SHP77 (cell line): ENCODE results near the gene ENO2.

Experiments
- DNase-seq, 2 experiments: peaks; one replicate each; lab custom pipeline; 2025; lab: John Stamatoyannopoulos, UW

ENO2 gene

DNA sequence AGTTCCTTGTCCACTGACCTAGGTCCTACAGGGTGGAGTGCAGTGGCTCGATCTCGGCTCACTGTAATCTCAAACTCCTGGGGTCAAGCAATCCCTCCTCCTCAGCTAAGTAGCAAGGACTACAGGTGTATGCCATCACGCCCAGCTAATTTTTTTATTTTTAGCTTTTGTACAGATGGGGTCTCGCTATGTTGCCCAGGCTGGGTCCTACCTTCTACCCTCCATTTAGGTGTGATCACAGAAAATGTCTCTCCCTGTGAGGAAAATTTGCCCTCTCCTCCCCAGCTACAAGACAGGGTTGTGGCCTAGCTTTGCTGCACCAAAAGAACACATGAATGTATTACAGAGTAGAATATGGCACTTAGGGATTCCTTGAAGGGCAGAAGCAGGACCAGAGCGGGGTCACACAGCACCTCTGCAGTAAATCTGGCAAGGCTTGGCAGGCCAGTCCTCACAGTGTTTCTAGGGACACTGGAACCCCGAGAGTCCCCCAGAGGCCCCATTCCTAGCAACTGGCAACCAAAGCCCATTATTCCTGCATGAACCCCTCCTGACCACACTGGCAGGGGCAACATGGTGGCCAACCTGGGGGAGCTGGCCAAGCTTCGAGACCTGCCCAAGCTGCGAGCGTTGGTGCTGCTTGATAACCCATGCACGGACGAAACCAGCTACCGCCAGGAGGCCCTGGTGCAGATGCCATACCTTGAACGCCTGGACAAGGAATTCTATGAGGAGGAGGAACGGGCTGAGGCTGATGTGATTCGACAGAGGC is 2.0 kb upstream of the ENO2 start:
- no peak for DNase-seq

DNA sequence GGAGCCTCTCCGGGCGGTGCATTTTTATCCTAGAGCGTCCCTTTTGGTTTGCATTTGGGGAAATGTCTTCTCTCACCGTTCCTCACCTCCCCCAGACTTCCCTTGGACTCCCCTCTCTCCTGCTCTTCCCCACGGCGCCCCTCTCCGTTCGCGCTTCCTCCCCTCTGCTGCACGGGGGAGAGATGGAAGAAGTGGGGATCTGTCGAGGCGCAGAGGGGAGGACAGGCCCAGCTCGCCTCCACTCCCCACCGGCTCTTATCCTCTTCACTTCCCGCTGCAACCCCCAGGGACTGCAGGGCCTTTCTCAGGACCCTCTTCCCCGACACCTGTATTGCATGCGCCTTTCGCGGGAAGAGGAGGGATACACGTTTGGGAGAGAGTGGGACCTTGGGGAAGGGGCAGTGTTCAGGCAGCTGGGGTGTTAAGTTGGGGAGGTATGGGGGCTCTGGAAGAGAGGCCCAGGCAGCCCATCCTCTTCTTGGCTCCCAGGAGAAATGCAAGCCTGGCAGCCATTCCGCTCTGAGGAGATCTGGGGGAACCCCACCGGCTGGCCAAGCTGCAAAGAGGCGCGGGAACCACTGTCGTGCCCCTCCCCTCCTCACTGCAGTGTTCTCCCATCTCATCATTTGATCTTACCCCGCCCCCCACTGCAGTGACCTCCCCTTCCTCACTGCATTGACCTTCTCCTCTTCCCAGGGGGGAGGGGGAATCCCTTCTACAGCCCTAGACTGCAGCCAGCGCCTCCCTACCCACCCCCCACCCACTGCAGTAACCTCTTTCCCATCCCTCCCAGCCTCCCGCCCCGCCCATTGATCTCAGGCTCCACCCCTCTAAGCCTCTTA is 788 bp downstream of the ENO2 start:
- DNase-seq, result no peak

DNA sequence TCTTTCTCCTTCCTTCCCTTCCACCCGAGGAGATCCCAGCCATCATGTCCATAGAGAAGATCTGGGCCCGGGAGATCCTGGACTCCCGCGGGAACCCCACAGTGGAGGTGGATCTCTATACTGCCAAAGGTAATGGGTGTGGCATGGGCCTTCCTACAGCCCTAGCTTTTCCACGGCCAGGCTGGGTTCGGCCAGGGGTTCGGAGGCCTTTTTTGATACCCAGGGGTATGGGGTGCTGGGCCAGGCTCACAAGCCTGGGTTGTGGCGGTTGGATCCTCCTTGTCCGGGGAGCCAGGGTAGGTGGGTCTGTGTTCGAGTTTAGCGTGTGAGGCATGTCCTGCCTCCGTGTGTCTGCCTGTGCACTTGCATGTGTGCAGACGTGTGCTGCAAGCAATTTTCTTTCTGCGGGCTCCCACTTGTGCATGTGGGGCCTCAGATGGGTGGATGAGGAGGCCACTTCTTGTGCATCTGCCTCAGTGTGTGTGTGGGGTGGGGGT is 1.5 kb downstream of the ENO2 start:
- DNase-seq, result no peak

DNA sequence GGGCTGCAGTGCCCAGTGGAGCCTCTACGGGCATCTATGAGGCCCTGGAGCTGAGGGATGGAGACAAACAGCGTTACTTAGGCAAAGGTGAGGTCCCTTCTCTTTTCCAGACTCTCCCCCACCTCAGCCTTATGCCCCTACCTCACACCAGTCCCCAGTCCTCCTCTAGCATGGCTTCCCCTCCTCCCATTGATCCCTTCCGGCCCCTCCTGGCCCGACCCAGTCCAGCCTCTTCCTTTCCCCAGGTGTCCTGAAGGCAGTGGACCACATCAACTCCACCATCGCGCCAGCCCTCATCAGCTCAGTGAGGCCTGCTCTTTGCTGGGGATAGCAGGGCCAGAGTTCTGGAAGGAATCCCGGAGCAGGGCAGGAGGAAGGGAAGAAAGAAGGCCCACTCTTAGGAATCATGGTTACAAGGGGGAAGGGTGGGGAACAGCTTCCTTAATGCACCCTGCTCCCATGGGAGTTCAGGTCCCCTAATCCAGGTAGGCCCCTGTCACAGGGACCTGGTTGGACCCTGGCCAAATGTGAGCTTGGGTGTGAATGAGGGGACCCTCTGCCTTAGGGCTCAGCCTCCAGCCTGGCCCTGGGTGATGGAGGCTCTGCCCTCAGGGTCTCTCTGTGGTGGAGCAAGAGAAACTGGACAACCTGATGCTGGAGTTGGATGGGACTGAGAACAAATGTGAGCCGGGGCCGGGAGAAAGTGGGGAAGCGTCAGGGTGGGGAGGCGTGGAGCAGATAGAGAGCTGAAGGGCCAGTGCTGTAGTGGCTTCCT is 2.2 kb downstream of the ENO2 start:
- DNase-seq, result no peak

DNA sequence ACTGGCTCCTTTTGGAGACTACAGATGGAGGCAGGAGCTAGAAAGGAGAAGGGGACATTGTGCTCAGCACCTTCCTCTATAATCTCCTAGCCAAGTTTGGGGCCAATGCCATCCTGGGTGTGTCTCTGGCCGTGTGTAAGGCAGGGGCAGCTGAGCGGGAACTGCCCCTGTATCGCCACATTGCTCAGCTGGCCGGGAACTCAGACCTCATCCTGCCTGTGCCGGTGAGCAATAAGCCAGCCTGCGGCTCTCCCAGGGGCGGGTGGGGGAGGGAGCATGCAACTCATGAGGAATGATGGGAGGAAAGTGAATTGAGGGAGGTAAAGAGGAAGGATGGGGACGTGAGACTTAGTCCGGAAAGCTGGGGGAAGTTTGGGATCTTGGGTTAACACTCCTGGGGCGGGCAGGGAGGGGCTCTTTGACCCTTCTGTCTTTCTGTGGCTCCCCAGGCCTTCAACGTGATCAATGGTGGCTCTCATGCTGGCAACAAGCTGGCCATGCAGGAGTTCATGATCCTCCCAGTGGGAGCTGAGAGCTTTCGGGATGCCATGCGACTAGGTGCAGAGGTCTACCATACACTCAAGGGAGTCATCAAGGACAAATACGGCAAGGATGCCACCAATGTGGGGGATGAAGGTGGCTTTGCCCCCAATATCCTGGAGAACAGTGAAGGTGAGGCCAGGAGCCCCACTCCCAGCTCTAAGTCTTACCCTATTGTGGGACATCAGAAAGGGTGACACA is 3.3 kb downstream of the ENO2 start:
- no peak for DNase-seq

DNA sequence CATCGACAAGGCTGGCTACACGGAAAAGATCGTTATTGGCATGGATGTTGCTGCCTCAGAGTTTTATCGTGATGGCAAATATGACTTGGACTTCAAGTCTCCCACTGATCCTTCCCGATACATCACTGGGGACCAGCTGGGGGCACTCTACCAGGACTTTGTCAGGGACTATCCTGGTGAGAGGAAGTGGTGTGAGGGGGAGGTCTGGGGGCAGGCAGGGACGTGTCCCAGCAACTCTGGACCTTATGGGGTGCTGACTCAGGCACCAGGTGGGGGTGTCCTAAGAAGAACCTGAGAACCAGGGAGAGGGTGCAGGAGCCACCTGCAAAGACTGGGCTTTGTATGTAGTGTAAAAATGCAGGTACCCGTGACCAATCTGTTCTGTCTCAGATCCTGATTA is 5.2 kb downstream of the ENO2 start:
- DNase-seq, result no peak

DNA sequence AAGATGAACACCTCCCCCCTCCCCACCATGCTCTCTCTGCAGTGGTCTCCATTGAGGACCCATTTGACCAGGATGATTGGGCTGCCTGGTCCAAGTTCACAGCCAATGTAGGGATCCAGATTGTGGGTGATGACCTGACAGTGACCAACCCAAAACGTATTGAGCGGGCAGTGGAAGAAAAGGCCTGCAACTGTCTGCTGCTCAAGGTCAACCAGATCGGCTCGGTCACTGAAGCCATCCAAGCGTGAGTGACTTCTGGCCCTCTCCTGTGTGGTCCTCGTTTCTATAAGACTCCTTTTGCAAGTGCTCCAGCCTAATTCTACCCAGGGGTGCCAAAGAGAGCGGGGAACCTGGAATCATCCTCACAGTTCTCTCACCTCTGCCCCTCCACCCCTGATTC is 7.2 kb downstream of the ENO2 start:
- DNase-seq, result no peak

DNA sequence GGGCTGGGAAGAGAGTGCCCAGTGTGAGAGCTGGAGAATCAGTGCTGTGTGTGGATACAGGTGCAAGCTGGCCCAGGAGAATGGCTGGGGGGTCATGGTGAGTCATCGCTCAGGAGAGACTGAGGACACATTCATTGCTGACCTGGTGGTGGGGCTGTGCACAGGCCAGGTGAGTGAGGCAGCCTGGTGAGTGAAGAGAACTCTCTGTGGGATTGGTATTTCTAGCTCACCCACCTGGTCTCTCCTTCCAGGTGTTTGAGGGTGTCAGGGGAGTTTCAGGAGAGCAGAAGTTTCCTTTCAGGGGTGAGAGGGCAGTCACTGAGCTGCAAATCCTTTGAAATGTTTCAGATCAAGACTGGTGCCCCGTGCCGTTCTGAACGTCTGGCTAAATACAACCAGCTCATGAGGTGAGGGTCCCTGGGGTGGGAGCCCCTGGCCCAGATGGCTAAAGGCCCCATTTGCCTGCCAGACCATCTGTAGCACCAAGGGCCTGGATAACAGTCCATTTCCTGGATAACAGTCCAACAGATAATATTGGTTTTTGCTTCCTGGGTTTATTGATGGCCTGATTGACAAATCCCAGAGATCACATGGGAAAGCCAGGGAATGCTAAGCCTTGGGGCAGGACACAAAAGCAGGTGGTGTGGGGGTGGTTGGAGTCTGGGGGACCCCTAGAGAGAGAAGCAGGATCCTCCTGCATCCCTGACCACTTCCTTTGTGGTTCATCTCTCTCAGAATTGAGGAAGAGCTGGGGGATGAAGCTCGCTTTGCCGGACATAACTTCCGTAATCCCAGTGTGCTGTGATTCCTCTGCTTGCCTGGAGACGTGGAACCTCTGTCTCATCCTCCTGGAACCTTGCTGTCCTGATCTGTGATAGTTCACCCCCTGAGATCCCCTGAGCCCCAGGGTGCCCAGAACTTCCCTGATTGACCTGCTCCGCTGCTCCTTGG is 7.9 kb downstream of the ENO2 start:
- DNase-seq, result no peak

DNA sequence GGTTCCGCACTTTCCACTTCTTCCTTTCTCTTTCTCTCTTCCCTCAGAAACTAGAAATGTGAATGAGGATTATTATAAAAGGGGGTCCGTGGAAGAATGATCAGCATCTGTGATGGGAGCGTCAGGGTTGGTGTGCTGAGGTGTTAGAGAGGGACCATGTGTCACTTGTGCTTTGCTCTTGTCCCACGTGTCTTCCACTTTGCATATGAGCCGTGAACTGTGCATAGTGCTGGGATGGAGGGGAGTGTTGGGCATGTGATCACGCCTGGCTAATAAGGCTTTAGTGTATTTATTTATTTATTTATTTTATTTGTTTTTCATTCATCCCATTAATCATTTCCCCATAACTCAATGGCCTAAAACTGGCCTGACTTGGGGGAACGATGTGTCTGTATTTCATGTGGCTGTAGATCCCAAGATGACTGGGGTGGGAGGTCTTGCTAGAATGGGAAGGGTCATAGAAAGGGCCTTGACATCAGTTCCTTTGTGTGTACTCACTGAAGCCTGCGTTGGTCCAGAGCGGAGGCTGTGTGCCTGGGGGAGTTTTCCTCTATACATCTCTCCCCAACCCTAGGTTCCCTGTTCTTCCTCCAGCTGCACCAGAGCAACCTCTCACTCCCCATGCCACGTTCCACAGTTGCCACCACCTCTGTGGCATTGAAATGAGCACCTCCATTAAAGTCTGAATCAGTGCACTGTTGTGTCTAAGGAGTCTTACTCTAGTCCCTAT is 8.8 kb downstream of the ENO2 start:
- DNase-seq, result no peak

DNA sequence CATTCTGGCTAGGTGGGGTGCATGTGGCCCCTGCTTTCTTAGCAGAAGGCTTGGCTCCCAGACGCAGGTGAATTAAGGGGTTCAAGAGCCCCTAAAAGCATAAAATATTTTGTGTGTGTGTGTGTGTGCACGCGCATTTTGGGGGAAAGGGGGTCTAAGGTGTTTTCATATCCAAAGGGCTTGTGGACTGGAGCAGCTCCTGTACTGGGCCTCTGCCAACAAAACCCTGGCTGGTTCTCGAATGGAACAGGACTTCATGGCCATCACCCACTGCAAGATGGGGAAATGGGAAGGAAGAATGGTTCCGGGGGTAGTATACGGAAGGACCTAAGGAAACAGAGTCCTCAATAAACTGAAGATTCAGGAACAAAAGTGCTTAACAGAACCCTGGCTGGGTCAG is 9.5 kb downstream of the ENO2 start:
- no peak for DNase-seq

DNA sequence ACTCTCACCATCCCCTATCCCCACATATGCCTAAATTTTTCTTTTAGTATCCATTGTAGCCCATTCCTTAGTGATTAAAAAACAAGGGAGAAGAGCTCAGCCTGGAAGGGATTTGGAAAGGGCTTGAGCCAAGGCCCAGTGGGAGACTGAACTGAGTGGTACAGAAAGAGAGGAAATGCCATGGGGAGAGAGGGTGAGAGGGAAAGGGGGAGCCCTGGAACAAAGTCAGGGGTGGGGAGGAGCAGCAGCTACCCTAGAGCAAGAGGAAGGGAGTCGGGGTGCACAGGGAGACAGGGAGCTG is 10.8 kb downstream of the ENO2 start:
- DNase-seq, result no peak

DNA sequence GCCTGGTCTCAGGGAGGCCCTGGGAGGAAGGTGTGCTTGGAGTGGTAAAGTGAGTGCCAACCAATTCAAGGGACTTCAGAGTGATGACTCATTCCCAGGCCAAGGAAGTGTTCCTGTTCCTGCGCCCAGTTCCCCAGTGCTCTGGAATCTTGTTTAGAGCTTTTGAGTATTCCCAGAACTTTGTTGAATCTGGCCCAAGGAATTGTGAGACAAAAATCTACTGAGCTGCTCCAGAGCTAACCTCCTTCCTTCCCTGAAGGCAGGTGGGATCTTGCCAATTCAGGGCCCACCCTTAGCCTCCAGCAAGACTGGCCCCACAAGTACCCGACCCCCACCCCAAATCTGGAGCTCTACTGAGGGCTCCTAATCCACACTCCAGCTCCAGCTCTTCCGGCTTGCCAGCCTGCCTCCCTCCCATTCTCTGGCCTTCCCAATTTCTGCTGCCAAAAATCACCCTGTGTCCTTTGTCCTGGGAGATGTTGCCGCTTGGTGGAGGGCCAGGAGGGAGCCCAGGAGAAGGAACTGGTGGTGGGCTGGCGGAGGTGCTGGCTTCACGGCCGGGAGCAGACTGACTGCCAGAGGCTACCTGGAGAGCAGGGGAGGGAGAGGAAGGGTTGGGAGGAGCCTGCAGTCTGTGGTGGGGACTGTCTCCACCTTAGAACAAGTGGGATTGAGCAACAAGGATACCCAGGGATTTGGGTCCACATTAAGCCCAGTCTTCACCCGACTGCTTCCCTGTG is 11.3 kb downstream of the ENO2 start:
- DNase-seq, result no peak

DNA sequence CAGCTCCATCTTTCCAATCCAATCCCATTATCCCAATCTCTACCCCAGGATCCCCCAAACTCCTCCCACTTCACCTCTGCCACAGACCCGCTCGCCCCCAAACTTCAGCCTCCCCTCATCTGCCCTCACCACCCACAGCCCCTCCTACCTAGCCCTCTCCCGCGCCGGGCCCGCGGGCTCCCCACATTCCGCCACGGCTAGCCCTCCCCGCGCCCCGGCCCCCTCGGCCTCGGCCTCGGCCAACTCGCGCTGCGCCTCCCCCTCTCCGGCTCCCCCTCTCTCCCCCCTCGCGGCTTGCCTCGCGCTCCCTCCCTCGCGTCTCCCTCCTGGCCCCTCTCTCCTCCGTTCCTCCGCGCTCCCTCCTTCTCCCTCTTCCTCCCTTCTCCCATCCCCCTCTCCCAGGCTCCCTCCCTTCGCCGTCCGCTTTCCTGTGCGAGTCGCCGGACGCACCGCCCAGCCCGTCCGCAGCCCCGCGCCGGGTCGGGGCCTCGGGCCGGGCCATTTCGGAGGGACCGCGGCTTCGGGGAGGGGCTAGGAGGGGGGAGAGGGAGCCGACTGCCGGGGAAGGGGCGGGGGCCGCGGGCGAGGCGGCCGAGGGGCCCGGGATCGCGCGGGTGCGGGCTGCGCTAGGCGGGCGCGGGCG is 13.1 kb downstream of the ENO2 start, which contains the start of gene ATN1:
ATN1 (plus strand) TSS at position 581 of the 643 bp plus-strand sequence. CDS start 6,043 bp downstream, outside the sequence.
- no peak for DNase-seq

DNA sequence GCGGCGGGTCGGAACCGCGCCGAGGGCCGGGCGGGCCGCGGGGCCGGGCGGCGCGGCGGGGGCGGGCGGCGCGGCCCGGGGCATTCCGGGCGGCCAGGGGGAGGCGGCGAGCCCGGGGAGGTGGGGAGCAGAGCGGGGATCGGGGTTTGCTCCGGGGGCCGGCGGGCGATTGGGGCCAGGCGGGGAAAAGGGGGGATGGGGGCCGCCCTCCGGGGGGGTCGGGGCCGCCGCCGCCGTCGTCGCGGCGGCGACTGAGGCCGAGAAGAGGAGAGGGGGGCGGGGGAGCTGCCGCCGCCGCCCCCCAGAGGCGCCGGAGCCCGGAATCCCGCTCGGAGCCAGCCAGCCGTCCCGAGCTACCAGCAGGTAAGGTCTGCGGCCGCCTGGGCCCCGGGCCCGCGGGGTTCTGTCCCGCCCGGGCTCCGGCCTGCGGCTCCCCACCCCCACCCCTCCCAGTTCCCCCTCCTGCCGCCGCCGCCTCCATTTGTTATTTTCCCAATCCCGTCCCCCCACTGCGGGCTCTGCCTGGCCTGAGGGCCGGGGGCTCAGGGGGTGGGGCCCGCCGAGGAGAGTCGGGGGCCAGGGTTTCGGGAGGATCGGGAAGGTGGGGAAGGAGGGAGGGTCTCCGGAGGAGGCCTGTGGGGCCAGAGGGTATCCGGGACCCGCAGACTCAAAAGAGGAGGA is 13.8 kb downstream of the ENO2 start:
- no peak for DNase-seq

DNA sequence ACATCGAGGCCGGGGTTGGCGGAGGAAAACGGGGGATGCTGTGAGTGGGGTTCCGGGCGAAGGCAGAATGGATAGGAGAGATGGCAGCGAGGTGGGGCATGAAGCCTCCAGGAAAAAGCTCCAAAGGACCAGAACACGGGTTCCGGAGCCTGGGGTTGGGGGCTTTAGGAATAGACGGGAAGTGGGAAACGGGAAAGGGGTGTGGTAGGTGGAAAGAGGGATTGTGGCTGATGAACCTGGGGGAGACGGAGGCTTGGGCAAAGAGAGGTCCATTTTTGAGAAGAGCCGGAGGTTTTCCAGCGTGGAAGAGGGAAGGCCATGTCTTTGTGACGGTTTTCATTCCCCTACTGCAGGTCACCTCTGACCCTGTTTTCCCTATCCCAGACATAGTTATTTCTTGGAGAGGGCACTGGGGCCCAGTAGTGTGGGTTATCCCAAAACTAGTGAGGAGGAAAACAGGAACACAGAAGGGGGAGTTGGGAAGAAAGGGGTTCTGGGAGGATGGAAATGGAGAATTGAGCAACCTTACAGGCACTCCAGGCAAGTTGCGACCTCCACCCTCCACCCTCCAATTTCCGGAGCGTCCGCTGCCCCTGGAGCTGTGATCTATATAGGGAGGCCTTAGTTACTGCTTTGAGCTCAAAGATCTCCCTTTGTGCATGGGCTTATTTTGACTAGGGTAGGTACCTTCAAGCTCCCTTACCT is 14.5 kb downstream of the ENO2 start:
- DNase-seq, result no peak

DNA sequence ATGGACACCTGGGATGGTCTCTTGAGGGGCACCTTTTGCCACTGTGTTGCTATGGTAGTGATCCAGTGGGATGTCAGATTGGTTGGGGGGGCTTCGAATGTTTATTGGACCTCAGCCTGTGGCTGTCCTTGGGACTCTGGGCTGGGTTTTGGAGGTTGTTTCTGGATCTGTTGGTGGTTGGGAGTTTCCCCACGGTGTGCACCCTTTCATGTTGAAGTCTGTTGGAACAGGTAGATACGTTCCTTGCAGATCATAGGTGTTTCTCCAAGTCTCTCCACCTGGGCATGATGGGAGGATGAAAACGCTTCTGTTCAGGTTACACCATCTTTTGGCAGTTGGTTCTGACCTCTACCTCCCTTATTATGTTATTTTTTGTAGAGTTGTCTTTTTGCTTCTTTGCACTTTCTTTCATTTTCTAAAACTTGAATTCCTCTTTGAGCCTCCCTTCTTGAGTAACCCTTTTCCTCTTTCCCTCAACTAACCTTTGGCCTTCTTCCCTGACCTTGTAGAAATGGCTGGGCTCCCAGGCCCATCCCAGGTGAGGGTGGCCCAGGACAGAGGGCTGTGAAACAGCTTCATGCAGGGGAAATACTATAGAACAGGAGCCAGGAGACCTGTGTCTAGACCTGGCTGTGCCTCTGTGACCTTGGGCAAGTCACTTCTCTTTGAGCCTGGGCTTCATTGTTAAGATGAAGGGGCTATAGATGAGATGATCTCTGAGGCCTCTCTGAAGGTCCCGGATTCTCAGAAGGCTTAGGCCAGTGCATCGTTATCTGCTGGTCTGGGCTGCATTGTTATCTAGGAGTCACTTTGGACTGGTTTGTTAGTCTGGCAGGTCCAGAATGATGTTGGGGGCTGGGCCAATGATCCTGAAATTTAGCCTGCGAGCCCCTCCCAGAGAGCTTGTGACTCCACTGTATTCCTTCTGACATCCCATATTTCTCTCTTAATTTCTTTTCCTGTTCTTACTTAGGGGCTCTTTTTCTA is 15.4 kb downstream of the ENO2 start:
- DNase-seq, result no peak
